Heart left ventricle (tissue), 16 donors: ENCODE data around the gene WDR5B. TPM values are rescaled to one million over a fixed set of nuclear protein-coding genes. Genes with fewer than 3 reads are reported as not detected.

ENCODE experiments used
- ATAC-seq, 4 donors: fragments of 200-7000 bp; cut with Tn5 transposase; one replicate each; pipeline ENCODE4 v1.9.1; 2020 to 2022; ENCODE audit warnings: moderate library complexity in 4 of 4, mild to moderate bottlenecking in 3 of 4, moderate number of reproducible peaks in 1 of 4
- DNase-seq, 5 donors: peaks; one replicate each; pipeline ENCODE4 v3.0.0-alpha.2; 2020
- H3K27ac ChIP-seq, 12 donors: fragments of 200-600 bp; sonication (generic) in 4 of 12; one replicate each; pipeline versions ENCODE4 v1.5.0 to v1.8.0; 2016 to 2022; ENCODE audit warnings: mild to moderate bottlenecking in 2 of 12
- H3K27me3 ChIP-seq, 9 donors: fragments of 200-600 bp; sonication (generic) in 2 of 9; one replicate each; pipeline versions ENCODE4 v1.5.1 to v1.8.0; 2016 to 2022; ENCODE audit warnings: mild to moderate bottlenecking in 3 of 9
- H3K36me3 ChIP-seq, 9 donors: fragments of 200-600 bp; sonication (generic) in 2 of 9; one replicate each; pipeline versions ENCODE4 v1.5.0 to v1.8.0; 2018 to 2022; ENCODE audit warnings: mild to moderate bottlenecking in 2 of 9
- H3K4me1 ChIP-seq, 12 donors: fragments of 200-600 bp; sonication (generic) in 4 of 12; one replicate each; pipeline versions ENCODE4 v1.5.0 to v1.8.0; 2016 to 2022; ENCODE audit warnings: mild to moderate bottlenecking in 3 of 12
- H3K4me3 ChIP-seq, 12 donors: fragments of 200-600 bp; sonication (generic) in 4 of 12; one replicate each; pipeline versions ENCODE4 v1.5.0 to v1.8.0; 2017 to 2022; ENCODE audit warnings: mild to moderate bottlenecking in 9 of 12, moderate library complexity in 4 of 12
- H3K9me3 ChIP-seq, 12 donors: fragments of 200-600 bp; sonication (generic) in 4 of 12; one replicate each; pipeline versions ENCODE4 v1.5.0 to v1.8.0; 2016 to 2022; ENCODE audit warnings: mild to moderate bottlenecking in 1 of 12
- POLR2A ChIP-seq, 2 donors: fragments of 450-650 bp; IDR thresholded peaks; one replicate each; pipeline ENCODE4 v1.6.1; 2017; ENCODE audit warnings: antibody characterized with exemption in 2 of 2, mild to moderate bottlenecking in 2 of 2, moderate library complexity in 2 of 2
- WGBS, 4 donors: extraction: QIAGEN DNeasy Blood & Tissue Kit in 2 of 4; methylation state at CpG; one replicate each; pipeline versions ENCODE4 v1.1.5 to v1.1.7; 2013 to 2018; 5-methylcytosine and 5-hydroxymethylcytosine counted together
- intact Hi-C, 10 donors: fragments of 100-400 bp; cut with DNase I; formaldehyde crosslinking; loops; one replicate each; pipeline versions ENCODE4 v1.11.1 to v1.14.2; 2022
- polyA plus RNA-seq, 2 donors: library from polyadenylated mRNA; stranded (reverse); fragments of 200-250 nt; gene quantifications; one replicate each; pipeline ENCODE4 v1.2.3, GENCODE V29; 2013
- total RNA-seq, 9 donors: library from RNA; depleted of rRNA in 2 of 9; stranded (reverse); fragments of >200 nt in 2 of 9; fragmentation: NEBNext Ultra II Directional in 3 of 9; extraction: Animal tissue kit (Norgen Biotek cat#: 25700) in 3 of 9; gene quantifications; one replicate each; pipeline versions ENCODE4 v1.1.0 to v1.2.4, GENCODE V29; 2016 to 2023
- TF ChIP-seq, protein P1 (sequence below), 12 donors: fragments of 200-600 bp; sonication (generic) in 4 of 12; IDR thresholded peaks; one replicate each; pipeline versions ENCODE4 v1.5.0 to v1.8.0; 2018 to 2022; ENCODE audit warnings: antibody characterized with exemption in 12 of 12, mild to moderate bottlenecking in 5 of 12
- donor health status: ischemic (EF 13 %, LVEDD 7.1; RV severe dilation, severe dysfunction).
- donor health status: healthy with polysubstance abuse.
- donor health status: DM: no; HTN: yes; CAD: no.
- donor health status: DM: no; HTN: no; CAD: no.
- donor health status: ischemic (EF 25% LVEDD 6.9; RV normal size, moderate dysfunction).
- donor health status: ischemic (EF 25% LVEDD 5.7; RV mildly dilated, moderate dysfunction).
- donor health status: healthy.
- donor health status: DM: yes; HTN: yes; CAD: no.
- donor health status: ischemic (EF 35%, LVEDD 5.7; RV mildly dilated, moderate dysfunction).
- donor health status: nonischemic (EF 11% LVEDD 7.7; RV severe dilation, severe dysfunction).
- donor health status: DM: yes; HTN: yes; CAD: no.
- donor health status: PGD.
- donor health status: ischemic (EF 29% LVEDD 5.4; RV normal size, mild dysfunction).
- donor health status: nonischemic (EF 23%, LVEDD 6.1; RV moderate dilation, normal function).

The WDR5B gene
- total and polyA plus RNA-seq, 11 donors = 1.3 to 4.9 (median 2.9) TPM

DNA sequence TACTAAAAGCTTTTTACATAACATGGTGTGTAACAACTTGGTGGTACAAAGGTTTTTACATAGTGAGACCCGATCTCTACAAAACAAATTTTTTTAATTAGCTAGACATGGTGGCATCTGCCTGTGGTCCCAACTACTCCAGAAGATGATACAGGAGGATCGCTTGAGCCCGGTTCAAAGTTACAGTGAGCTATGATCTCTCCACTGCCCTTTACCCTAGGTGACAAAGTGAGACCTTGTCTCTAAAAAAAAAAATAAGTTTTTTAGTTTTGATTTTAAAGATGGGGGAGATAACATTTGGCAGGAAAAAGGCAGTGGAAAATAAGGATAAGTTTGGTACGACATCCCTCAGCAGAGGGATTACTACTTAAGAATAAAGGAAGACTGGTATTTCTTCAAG lies 26.0 kb downstream of the WDR5B start:
- 74 to 86% (median 80%) methylated on average over 4 of the region's 4 CpGs for WGBS, 4 donors
- intact Hi-C loops = loop anchor here in 6 of 10 donors (2.0 to 10.0 kb wide), 5 partner anchors 287 to 845 kb away; partner anchors contain the start of genes GOLGB1 (in 1 of the 6), PARP14 (in 1 of the 6) and POLQ (in 1 of the 6)
- Histone ChIP-seq H3K27me3 (no peaks in the 10 kb centered on the region), H3K4me1 (peaks cover 0 to 45% (median 16%) of the 10 kb centered on the region in 12 donors), H3K27ac (peak overlapping the region in 5 of 12 donors; percentile 18 to 42 (median 38)), H3K36me3 (peaks cover 0 to 7% (median 0%) of the 10 kb centered on the region in 9 donors), H3K9me3 (no peaks in the 10 kb centered on the region), H3K4me3 (no peak overlapping the region)
- TF ChIP-seq, protein P1, sequence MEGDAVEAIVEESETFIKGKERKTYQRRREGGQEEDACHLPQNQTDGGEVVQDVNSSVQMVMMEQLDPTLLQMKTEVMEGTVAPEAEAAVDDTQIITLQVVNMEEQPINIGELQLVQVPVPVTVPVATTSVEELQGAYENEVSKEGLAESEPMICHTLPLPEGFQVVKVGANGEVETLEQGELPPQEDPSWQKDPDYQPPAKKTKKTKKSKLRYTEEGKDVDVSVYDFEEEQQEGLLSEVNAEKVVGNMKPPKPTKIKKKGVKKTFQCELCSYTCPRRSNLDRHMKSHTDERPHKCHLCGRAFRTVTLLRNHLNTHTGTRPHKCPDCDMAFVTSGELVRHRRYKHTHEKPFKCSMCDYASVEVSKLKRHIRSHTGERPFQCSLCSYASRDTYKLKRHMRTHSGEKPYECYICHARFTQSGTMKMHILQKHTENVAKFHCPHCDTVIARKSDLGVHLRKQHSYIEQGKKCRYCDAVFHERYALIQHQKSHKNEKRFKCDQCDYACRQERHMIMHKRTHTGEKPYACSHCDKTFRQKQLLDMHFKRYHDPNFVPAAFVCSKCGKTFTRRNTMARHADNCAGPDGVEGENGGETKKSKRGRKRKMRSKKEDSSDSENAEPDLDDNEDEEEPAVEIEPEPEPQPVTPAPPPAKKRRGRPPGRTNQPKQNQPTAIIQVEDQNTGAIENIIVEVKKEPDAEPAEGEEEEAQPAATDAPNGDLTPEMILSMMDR (IDR thresholded peaks at IDR 0.05) = no peak
- TF ChIP-seq POLR2A (IDR thresholded peaks at IDR 0.05) = no peak
- ATAC-seq (no peak), DNase-seq (no peak)

DNA sequence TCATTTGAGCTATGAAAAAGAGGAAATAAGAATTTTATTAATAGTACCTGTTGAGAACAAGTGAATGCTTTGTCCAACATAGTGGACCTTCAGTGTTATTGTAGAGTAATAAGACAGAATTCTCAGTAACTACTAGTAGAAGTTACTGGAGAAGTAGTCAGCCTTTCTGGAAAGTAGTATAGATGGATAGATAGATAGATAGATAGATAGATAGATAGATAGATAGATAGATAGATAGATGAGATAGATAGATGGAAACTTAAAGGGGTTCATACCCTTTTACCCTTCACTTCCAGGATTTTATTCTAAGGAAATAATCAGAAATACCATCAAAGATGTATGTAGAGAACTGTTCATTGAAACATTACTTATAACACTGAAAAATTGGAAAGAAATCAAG lies 26.7 kb downstream of the WDR5B start:
- H3K36me3 ChIP-seq = peaks cover 0 to 7% (median 0%) of the 10 kb centered on the region in 9 donors
- TF ChIP-seq, protein P1 (IDR thresholded peaks at IDR 0.05) = no peak
- no peak for TF ChIP-seq POLR2A (IDR thresholded peaks at IDR 0.05)
- intact Hi-C loops = loop anchor here in 2 of 10 donors (10.0 kb wide), 2 partner anchors 644 to 844 kb away; partner anchors contain the start of genes GOLGB1 (in 1 of the 2) and POLQ (in 1 of the 2)
- no peak overlapping the region for H3K4me3 ChIP-seq
- ATAC-seq (no peak), DNase-seq (no peak)
- no peaks in the 10 kb centered on the region for H3K27me3 ChIP-seq
- no peak overlapping the region for H3K27ac ChIP-seq
- no peaks in the 10 kb centered on the region for H3K9me3 ChIP-seq
- H3K4me1 ChIP-seq = peaks cover 0 to 51% (median 18%) of the 10 kb centered on the region in 12 donors

DNA sequence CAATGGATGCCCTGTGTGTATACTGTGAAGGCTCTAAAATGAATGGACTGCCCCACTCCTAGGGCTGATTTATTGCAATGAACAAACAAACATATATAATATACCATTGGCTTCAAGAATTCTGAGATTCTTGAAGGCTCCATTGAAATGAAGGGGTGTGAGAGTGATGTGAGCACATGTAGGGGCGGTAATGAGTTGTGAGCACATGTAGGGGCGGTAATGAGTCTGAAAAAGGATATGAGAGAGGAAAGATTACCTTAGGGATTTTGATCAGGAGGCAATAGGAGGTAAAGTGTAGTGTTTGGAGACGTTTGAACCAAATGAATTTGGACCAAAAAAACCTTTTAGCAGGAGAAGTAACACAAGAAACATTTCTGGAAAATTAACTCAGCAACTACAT lies 28.2 kb downstream of the WDR5B start:
- WGBS, 4 donors = 82 to 86% (median 84%) methylated on average over 3 of the region's 3 CpGs
- Histone ChIP-seq H3K9me3 (no peaks in the 10 kb centered on the region), H3K4me3 (no peak overlapping the region), H3K27ac (no peak overlapping the region), H3K27me3 (no peaks in the 10 kb centered on the region), H3K36me3 (peaks cover 0 to 3% (median 0%) of the 10 kb centered on the region in 9 donors), H3K4me1 (peaks cover 0 to 45% (median 14%) of the 10 kb centered on the region in 12 donors)
- intact Hi-C loops = loop anchor here in 2 of 10 donors (10.0 kb wide), 2 partner anchors 643 to 843 kb away; partner anchors contain the start of genes GOLGB1 (in 1 of the 2) and POLQ (in 1 of the 2)
- DNase-seq (no peak), ATAC-seq (no peak)
- TF ChIP-seq POLR2A (IDR thresholded peaks at IDR 0.05) = no peak
- TF ChIP-seq, protein P1 (IDR thresholded peaks at IDR 0.05) = no peak

DNA sequence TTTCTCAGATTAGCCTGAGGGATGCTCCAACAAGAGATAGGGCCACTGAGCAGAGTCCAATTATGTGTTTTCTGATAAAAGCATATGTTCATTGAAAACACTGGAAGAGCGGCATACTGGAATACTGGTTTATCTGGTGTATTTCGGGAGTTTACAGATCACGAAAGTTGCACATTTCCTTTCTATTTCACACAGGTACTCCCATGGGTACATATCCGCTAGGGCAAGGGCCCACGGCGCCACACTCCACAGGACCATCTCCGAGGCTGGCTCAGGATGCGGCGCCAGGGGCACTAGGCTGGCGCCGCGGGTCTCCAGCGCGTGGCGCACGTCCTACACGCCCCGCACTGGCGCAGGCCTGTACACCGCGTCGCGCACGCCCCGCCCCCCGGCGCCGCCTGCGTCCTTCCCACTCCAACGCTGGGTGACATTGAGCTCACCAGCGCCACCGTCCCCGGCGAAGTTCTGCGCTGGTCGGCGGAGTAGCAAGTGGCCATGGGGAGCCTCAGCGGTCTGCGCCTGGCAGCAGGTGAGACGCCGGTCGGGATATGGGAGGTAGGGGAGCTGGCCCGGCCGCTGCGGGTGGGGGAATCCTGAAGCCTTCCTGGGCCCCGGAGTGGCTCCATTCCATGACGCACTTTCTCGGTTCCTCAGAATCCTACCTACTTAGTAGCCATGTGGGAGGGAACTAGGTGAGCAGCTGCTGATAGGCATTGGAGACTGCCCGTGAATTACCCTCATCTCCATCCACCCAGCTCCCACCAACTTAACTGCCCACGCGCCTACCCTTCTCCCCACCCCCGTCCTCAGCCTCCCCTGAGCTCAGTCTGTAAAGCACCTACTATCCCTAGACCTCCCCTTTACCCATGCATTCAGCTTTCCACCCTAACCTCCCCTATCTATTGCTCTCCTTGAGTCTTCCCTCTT lies 31.8 kb downstream of the WDR5B start, which contains the start of gene FAM162A:
FAM162A (plus strand) TSS at position 412 of the 927 bp plus-strand sequence; CDS start at position 496, 84 bp downstream.
- Histone ChIP-seq H3K4me3 (peak within 1 kb of the TSS; percentile 63 to 94 (median 72)), H3K4me1 (peaks cover 0 to 44% (median 12%) of the 10 kb centered on the region in 12 donors), H3K27me3 (no peaks in the 10 kb centered on the region), H3K36me3 (peaks cover 0 to 8% (median 0%) of the 10 kb centered on the region in 9 donors), H3K9me3 (no peaks in the 10 kb centered on the region), H3K27ac (peak within 1 kb of the TSS; percentile 49 to 94 (median 90))
- DNase-seq = peak; percentile 94 to 97 (median 96)
- peak in 1 of 2 donors; percentile 95 for TF ChIP-seq POLR2A (IDR thresholded peaks at IDR 0.05)
- TF ChIP-seq, protein P1 (IDR thresholded peaks at IDR 0.05) = peak; percentile 35 to 89 (median 57)
- WGBS, 4 donors = 1 to 2% (median 1%) methylated on average over 10 to 52 of the region's 52 CpGs
- ATAC-seq = peak; percentile 97 to 98 (median 98)
- intact Hi-C loops = loop anchor here in 4 of 10 donors (2.0 to 10.0 kb wide), 4 partner anchors 293 to 839 kb away; partner anchors contain the start of genes GOLGB1 (in 1 of the 4) and POLQ (in 1 of the 4)
